Endothelial cell of umbilical vein (primary cell): Measurements from ENCODE around the gene USP46. TPM values are rescaled to one million over a fixed set of nuclear protein-coding genes. Genes with fewer than 3 reads are reported as not detected.

Experiments used
- BruUV-seq: library from RNA; stranded (reverse); fragments of 400-500 nt; replicated peaks from 2 replicates; lab custom pipeline; 2021; lab: Mats Ljungman, UMichigan
- CTCF ChIA-PET: fragments of 300-600, 350-600 bp; sonication (Branson Sonifier 250); formaldehyde crosslinking; loops from one replicate; lab custom pipeline; 2021; ENCODE audit warnings: antibody characterized with exemption, inconsistent platforms; lab: Charles Lee
- POLR2A ChIA-PET: fragments of 300-600, 350-600 bp; sonication (Branson Sonifier 250); formaldehyde crosslinking; loops from one replicate; lab custom pipeline; 2021; ENCODE audit warnings: antibody characterized with exemption, inconsistent platforms; lab: Charles Lee
- DNase-seq: peaks from one replicate; pipeline ENCODE4 v3.0.0-alpha.2; 2011; ENCODE audit warnings: low read depth, low spot score
- FAIRE-seq: peaks from 2 replicates; lab custom pipeline; 2011; peaks lifted over from hg19 to GRCh38; lab: Jason Lieb, UNC
- H2AFZ ChIP-seq: 2 replicates; pipeline ENCODE4 v1.6.0; 2012; ENCODE audit warnings: low read depth, low read length, control low read depth, inconsistent platforms
- H3K27ac ChIP-seq: 2 replicates; pipeline ENCODE4 v1.5.1; 2011; ENCODE audit warnings: low read depth, mild to moderate bottlenecking, control low read depth, low read length, moderate library complexity; ENCODE audit not compliant: insufficient read depth
- H3K27me3 ChIP-seq, 2 experiments: 2 replicates each; pipeline versions ENCODE4 v1.6.0 to v1.6.1; 2011; ENCODE audit warnings: low read length in 2 of 2, mixed read lengths in 1 of 2; ENCODE audit not compliant: control insufficient read depth in 2 of 2, insufficient read depth in 2 of 2
- H3K36me3 ChIP-seq, 2 experiments: 2 replicates in 1 of 2; 3 replicates in 1 of 2; pipeline ENCODE4 v1.5.1; 2011; ENCODE audit warnings: low read length in 2 of 2, mild to moderate bottlenecking in 1 of 2, moderate library complexity in 1 of 2; ENCODE audit not compliant: control insufficient read depth in 2 of 2, insufficient read depth in 2 of 2; ENCODE audit errors: extremely low read depth in 1 of 2
- H3K4me1 ChIP-seq: 3 replicates; pipeline ENCODE4 v1.5.1; 2011; ENCODE audit warnings: mild to moderate bottlenecking, low read length; ENCODE audit not compliant: control insufficient read depth, insufficient read depth; ENCODE audit errors: extremely low read depth
- H3K4me2 ChIP-seq: 2 replicates; pipeline ENCODE4 v1.6.1; 2011; ENCODE audit warnings: low read length, control low read depth, mixed read lengths; ENCODE audit not compliant: insufficient read depth
- H3K4me3 ChIP-seq, 3 experiments: fragments of 200-600 bp in 1 of 3; sonication (generic), shearing (Covaris generic) in 1 of 3; replicated peaks in 1 of 3; 2 replicates each; pipeline ENCODE4 v1.5.1; 2011 to 2016; ENCODE audit warnings: control low read depth in 3 of 3, low read length in 3 of 3, mild to moderate bottlenecking in 2 of 3, inconsistent platforms in 1 of 3, low read depth in 1 of 3, moderate library complexity in 1 of 3; ENCODE audit not compliant: insufficient read depth in 1 of 3
- H3K79me2 ChIP-seq: 2 replicates; pipeline ENCODE4 v1.6.0; 2012; ENCODE audit warnings: low read length, inconsistent platforms; ENCODE audit not compliant: control insufficient read depth, insufficient read depth
- H3K9ac ChIP-seq: replicated peaks from 2 replicates; pipeline ENCODE3; 2011; ENCODE audit warnings: low read length, control low read depth; ENCODE audit not compliant: insufficient read depth; ENCODE audit errors: extremely low read depth
- H3K9me1 ChIP-seq: replicated peaks from 3 replicates; pipeline ENCODE4 v1.6.0; 2011; ENCODE audit warnings: mild to moderate bottlenecking, low read length; ENCODE audit not compliant: control insufficient read depth, insufficient read depth; ENCODE audit errors: extremely low read depth
- H3K9me3 ChIP-seq: replicated peaks from 2 replicates; pipeline ENCODE4 v1.5.1; 2012; ENCODE audit warnings: low read length, inconsistent platforms; ENCODE audit not compliant: control insufficient read depth, insufficient read depth
- H4K20me1 ChIP-seq: replicated peaks from 2 replicates; pipeline ENCODE3; 2011; ENCODE audit warnings: mild to moderate bottlenecking, low read length; ENCODE audit not compliant: control insufficient read depth, insufficient read depth; ENCODE audit errors: extremely low read depth
- EZH2 ChIP-seq: IDR thresholded peaks from 2 replicates; pipeline ENCODE4 v1.6.1; 2012; ENCODE audit warnings: borderline replicate concordance, low read depth, mild to moderate bottlenecking, moderate library complexity, low read length, inconsistent platforms; ENCODE audit not compliant: severe bottlenecking
- FOS ChIP-seq: IDR thresholded peaks from 2 replicates; pipeline ENCODE4 v1.6.1; 2011; ENCODE audit warnings: mild to moderate bottlenecking, low read length, moderate library complexity, borderline replicate concordance; ENCODE audit not compliant: insufficient read depth
- GATA2 ChIP-seq: IDR thresholded peaks from 2 replicates; pipeline ENCODE4 v1.7.0; 2011; ENCODE audit warnings: low read depth, mild to moderate bottlenecking, moderate library complexity, mixed read lengths, low read length; ENCODE audit not compliant: insufficient read length, insufficient read depth
- JUN ChIP-seq: IDR thresholded peaks from 2 replicates; pipeline ENCODE4 v1.6.1; 2011; ENCODE audit warnings: borderline replicate concordance, low read depth; ENCODE audit not compliant: insufficient read length, insufficient read depth
- MYC ChIP-seq: IDR thresholded peaks from one replicate; pipeline ENCODE4 v1.6.1; 2011; ENCODE audit warnings: mild to moderate bottlenecking, low read depth, low read length
- POLR2A ChIP-seq: IDR thresholded peaks from 2 replicates; pipeline ENCODE4 v1.6.1; 2012; ENCODE audit warnings: low read depth, mild to moderate bottlenecking, control low read depth, low read length
- POLR2AphosphoS5 ChIP-seq: IDR thresholded peaks from 2 replicates; pipeline ENCODE4 v1.6.1; 2012; ENCODE audit warnings: low read depth, mild to moderate bottlenecking, control low read depth, low read length, moderate library complexity; ENCODE audit not compliant: insufficient read depth
- dilution Hi-C: fragments of 300-500 bp; cut with MboI; formaldehyde crosslinking; loops from one replicate; pipeline ENCODE4 v1.15.0; 2019; ENCODE audit warnings: low sequenced_read_pairs; ENCODE audit not compliant: extremely low pct_ligation_motif_present
- intact Hi-C: fragments of 100-400 bp; cut with micrococcal nuclease; formaldehyde crosslinking; loops from one replicate; pipeline ENCODE4 v1.10.0; 2022
- polyA plus RNA-seq, 4 experiments: library from polyadenylated mRNA; depleted of rRNA in 3 of 4; stranded (reverse) in 3 of 4; unstranded in 1 of 4; fragments of >200 nt; gene quantifications; 2 replicates each; pipeline versions ENCODE4 v1.2.1 to v1.2.3, GENCODE V29; 2011 to 2012; ENCODE audit warnings: missing spikeins in 1 of 4
- total RNA-seq: library from RNA; stranded (reverse); gene quantifications from 2 replicates; pipeline ENCODE4 v1.2.3, GENCODE V29; 2021
- TF ChIP-seq, protein P1 (sequence below), 2 donors: IDR thresholded peaks; 1 replicate in 1 of 2; 2 replicates in 1 of 2; pipeline ENCODE4 v1.5.1; 2011; ENCODE audit warnings: low read length in 2 of 2, mild to moderate bottlenecking in 2 of 2, moderate library complexity in 2 of 2, control low read depth in 1 of 2, inconsistent platforms in 1 of 2, low read depth in 1 of 2; ENCODE audit not compliant: insufficient read depth in 1 of 2; ENCODE audit errors: extremely low read depth in 1 of 2
- TF ChIP-seq, protein P2 (sequence below): IDR thresholded peaks from 2 replicates; pipeline ENCODE4 v1.6.1; 2011; ENCODE audit not compliant: insufficient read depth, insufficient read length

Gene USP46
- total and polyA plus RNA-seq, 2 donors (not counting 3 experiments of a cell fraction or from before 2014, with no cell fraction given), result 5.2 to 23.7 TPM

GRCh38 chr4:52548818-52549570 lies 110.1 kb downstream of the USP46 start:
- Histone ChIP-seq H3K4me2 (no peak overlapping the region), H3K79me2 (no peaks in the 10 kb centered on the region), H3K36me3 (no peaks in the 10 kb centered on the region), H3K9me1 (no peaks in the 10 kb centered on the region), H4K20me1 (no peaks in the 10 kb centered on the region), H3K27ac (no peak overlapping the region), H2AFZ (no peak overlapping the region), H3K9ac (no peak overlapping the region), H3K4me3 (no peak overlapping the region), H3K27me3 (peaks cover 10% of the 10 kb centered on the region in 2 experiments), H3K4me1 (no peaks in the 10 kb centered on the region), H3K9me3 (no peaks in the 10 kb centered on the region)
- FAIRE-seq (no peak), DNase-seq (no peak)
- CTCF ChIA-PET, result interaction anchor here (1.5 kb wide), 1 partner anchor 1685 kb away, joined by 6 read pairs; no protein-coding TSS in a partner anchor
- dilution Hi-C loops (no loop called here), intact Hi-C loops (loop anchor here (5.0 to 10.0 kb wide), 2 partner anchors 172 to 316 kb away; partner anchors contain the start of gene RASL11B)
- no TSS peak for BruUV-seq
- POLR2A ChIA-PET, result no interaction called here
- TF ChIP-seq JUN (no peak), POLR2A (no peak), GATA2 (no peak), FOS (no peak), EZH2 (no peak), POLR2AphosphoS5 (no peak), MYC (no peak)
- TF ChIP-seq, protein P1, sequence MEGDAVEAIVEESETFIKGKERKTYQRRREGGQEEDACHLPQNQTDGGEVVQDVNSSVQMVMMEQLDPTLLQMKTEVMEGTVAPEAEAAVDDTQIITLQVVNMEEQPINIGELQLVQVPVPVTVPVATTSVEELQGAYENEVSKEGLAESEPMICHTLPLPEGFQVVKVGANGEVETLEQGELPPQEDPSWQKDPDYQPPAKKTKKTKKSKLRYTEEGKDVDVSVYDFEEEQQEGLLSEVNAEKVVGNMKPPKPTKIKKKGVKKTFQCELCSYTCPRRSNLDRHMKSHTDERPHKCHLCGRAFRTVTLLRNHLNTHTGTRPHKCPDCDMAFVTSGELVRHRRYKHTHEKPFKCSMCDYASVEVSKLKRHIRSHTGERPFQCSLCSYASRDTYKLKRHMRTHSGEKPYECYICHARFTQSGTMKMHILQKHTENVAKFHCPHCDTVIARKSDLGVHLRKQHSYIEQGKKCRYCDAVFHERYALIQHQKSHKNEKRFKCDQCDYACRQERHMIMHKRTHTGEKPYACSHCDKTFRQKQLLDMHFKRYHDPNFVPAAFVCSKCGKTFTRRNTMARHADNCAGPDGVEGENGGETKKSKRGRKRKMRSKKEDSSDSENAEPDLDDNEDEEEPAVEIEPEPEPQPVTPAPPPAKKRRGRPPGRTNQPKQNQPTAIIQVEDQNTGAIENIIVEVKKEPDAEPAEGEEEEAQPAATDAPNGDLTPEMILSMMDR (IDR thresholded peaks at IDR 0.05; ENCODE audit: extremely low read depth in 1 of 2, insufficient read depth in 1 of 2, low read depth in 1 of 2, low read length in 2 of 2), result no peak
- TF ChIP-seq, protein P2, sequence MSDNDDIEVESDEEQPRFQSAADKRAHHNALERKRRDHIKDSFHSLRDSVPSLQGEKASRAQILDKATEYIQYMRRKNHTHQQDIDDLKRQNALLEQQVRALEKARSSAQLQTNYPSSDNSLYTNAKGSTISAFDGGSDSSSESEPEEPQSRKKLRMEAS, result no peak
